ENCODE data around the gene KANSL1.

The KANSL1 gene

DNA sequence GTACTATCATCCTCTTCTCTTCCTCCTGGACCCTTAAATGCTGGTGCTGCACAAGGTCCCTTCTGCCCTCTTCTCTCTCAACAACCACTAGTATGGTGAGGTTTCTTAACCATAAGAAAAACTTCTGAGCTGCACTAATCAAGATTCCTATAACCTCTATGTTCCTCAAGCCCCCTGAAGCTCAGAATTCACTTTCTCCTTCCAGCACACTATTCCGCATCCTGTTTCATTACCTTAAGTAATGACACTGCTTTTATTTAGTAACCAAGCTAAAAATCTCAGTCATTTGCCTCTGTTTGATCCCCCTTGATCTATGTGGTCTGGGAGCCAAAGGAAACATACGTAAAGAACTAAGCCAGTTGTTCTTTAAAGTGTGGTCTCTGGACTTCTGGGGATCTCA, 20.1 kb downstream of the KANSL1 start:
- no peak overlapping the region for H3K27ac ChIP-seq (ENCODE audit: low read depth, low read length)
- peaks cover 43% of the 10 kb centered on the region for H4K20me1 ChIP-seq (ENCODE audit: low read depth, low read length)
- no peaks in the 10 kb centered on the region for H3K27me3 ChIP-seq (ENCODE audit: low read length)

DNA sequence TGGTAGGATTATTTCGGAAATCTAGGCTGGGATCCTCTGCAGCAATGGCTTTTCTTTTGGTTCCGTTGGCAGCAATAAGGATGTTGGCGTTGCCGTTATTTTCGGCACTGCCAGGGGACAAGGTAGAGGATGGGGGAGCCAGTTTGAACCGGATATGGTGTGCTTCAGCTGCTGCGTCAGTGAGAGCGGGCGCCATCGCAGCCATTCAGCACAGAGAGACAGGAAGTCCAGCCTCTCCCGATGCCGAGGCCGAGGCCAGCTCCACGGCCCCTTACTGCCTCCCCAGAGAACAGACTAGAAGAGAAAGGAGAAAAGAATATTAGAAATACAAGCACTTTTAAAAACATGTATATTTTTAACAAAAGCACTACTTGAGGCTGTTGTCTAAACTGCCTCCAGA, 21.3 kb downstream of the KANSL1 start:
- Histone ChIP-seq H3K9ac (ENCODE audit: low read length) (no peak overlapping the region), H2AFZ (ENCODE audit: low read depth, low read length, severe bottlenecking) (no peak overlapping the region), H4K20me1 (ENCODE audit: low read depth, low read length) (peaks cover 48% of the 10 kb centered on the region), H3K9me2 (replicated peaks; ENCODE audit: insufficient read depth, low read length) (no peaks in the 10 kb centered on the region), H3K4me2 (ENCODE audit: low read depth, low read length, poor library complexity, severe bottlenecking) (no peak overlapping the region), H3F3A (ENCODE audit: insufficient read depth) (peaks cover 11% of the 10 kb centered on the region; the same call in 1 of the 2 replicates), H3K9me3 (ENCODE audit: insufficient read depth, low read length) (no peaks in the 10 kb centered on the region), H3K79me2 (ENCODE audit: insufficient read depth, low read length) (peaks cover 100% of the 10 kb centered on the region), H3K4me3 (ENCODE audit: insufficient read depth, low read length, poor library complexity, severe bottlenecking) (no peak overlapping the region), H3K27me3 (ENCODE audit: low read length) (no peaks in the 10 kb centered on the region), H3K27ac (ENCODE audit: low read depth, low read length) (no peak overlapping the region), H3K36me3 (ENCODE audit: low read length) (peaks cover 41% of the 10 kb centered on the region)
- TF ChIP-seq, protein P1, sequence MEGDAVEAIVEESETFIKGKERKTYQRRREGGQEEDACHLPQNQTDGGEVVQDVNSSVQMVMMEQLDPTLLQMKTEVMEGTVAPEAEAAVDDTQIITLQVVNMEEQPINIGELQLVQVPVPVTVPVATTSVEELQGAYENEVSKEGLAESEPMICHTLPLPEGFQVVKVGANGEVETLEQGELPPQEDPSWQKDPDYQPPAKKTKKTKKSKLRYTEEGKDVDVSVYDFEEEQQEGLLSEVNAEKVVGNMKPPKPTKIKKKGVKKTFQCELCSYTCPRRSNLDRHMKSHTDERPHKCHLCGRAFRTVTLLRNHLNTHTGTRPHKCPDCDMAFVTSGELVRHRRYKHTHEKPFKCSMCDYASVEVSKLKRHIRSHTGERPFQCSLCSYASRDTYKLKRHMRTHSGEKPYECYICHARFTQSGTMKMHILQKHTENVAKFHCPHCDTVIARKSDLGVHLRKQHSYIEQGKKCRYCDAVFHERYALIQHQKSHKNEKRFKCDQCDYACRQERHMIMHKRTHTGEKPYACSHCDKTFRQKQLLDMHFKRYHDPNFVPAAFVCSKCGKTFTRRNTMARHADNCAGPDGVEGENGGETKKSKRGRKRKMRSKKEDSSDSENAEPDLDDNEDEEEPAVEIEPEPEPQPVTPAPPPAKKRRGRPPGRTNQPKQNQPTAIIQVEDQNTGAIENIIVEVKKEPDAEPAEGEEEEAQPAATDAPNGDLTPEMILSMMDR (IDR thresholded peaks at IDR 0.05; ENCODE audit: insufficient read depth, low read length, poor library complexity, severe bottlenecking), result no peak
- TF ChIP-seq EZH2phosphoT487 (conservative IDR thresholded peaks at IDR 0.05; ENCODE audit: low read length), result no peak

More for the DNA sequence above, 20.1 kb downstream of the KANSL1 start:
- Histone ChIP-seq H3K9me3 (ENCODE audit: insufficient read depth, low read length) (no peaks in the 10 kb centered on the region), H3K9ac (ENCODE audit: low read length) (no peak overlapping the region), H3F3A (ENCODE audit: insufficient read depth) (peaks cover 13% of the 10 kb centered on the region; the same call in 1 of the 2 replicates), H3K4me3 (ENCODE audit: insufficient read depth, low read length, poor library complexity, severe bottlenecking) (no peak overlapping the region), H3K9me2 (replicated peaks; ENCODE audit: insufficient read depth, low read length) (no peaks in the 10 kb centered on the region), H3K4me2 (ENCODE audit: low read depth, low read length, poor library complexity, severe bottlenecking) (no peak overlapping the region), H3K79me2 (ENCODE audit: insufficient read depth, low read length) (peaks cover 100% of the 10 kb centered on the region), H2AFZ (ENCODE audit: low read depth, low read length, severe bottlenecking) (no peak overlapping the region), H3K36me3 (ENCODE audit: low read length) (peaks cover 37% of the 10 kb centered on the region)
- TF ChIP-seq EZH2phosphoT487 (conservative IDR thresholded peaks at IDR 0.05; ENCODE audit: low read length), result no peak
- TF ChIP-seq, protein P1 (IDR thresholded peaks at IDR 0.05; ENCODE audit: insufficient read depth, low read length, poor library complexity, severe bottlenecking), result no peak

DNA sequence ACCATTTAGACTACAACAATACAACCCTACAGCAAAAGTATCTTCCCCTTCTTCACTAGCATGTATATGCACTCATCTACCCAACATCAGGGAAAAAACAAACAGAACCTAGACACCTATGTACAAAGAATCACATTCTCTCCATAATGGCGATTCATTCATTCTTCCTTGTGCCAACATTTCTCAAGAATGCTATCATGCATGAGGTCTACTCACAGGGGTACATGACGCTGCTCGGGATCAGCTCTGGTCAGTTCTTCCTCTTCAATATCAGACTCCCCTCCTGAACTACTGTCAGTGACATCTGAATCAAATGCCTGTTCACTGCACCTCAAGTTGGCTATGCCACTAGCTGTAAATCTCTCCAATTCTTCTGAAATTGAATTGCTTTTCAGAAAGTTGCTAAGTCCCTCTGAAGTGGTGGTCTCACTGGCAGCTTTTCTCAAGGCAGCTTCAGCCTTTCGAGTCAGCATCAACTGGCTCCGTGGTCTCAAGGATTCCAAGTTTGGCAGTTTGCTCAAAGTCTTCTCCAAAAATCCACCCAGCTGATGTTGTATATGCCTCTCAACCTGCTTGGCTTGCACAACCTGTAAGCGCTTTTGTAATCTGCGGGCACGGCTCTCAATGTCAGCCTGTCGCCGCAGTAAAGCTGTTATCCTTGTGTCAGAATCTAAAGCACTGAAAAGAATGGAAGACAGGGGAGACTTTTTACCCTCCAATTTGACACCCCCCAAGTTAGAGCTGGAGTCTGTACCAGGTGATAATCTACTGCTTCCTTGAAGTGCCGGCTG, 22.4 kb downstream of the KANSL1 start:
- no peak overlapping the region for H3K27ac ChIP-seq (ENCODE audit: low read depth, low read length)
- peaks cover 41% of the 10 kb centered on the region for H3K36me3 ChIP-seq (ENCODE audit: low read length)
- H3K4me2 ChIP-seq (ENCODE audit: low read depth, low read length, poor library complexity, severe bottlenecking), result no peak overlapping the region

More for the DNA sequence above, 22.4 kb downstream of the KANSL1 start:
- peaks cover 11% of the 10 kb centered on the region; the same call in 1 of the 2 replicates for H3F3A ChIP-seq (ENCODE audit: insufficient read depth)
- H3K9ac ChIP-seq (ENCODE audit: low read length), result no peak overlapping the region
- H2AFZ ChIP-seq (ENCODE audit: low read depth, low read length, severe bottlenecking), result no peak overlapping the region
- H3K9me2 ChIP-seq (replicated peaks; ENCODE audit: insufficient read depth, low read length), result no peaks in the 10 kb centered on the region
- no peak for TF ChIP-seq EZH2phosphoT487 (conservative IDR thresholded peaks at IDR 0.05; ENCODE audit: low read length)
- TF ChIP-seq, protein P1 (IDR thresholded peaks at IDR 0.05; ENCODE audit: insufficient read depth, low read length, poor library complexity, severe bottlenecking), result no peak
- H3K27me3 ChIP-seq (ENCODE audit: low read length), result no peaks in the 10 kb centered on the region
- no peak overlapping the region for H3K4me3 ChIP-seq (ENCODE audit: insufficient read depth, low read length, poor library complexity, severe bottlenecking)
- peaks cover 48% of the 10 kb centered on the region for H4K20me1 ChIP-seq (ENCODE audit: low read depth, low read length)
- no peaks in the 10 kb centered on the region for H3K9me3 ChIP-seq (ENCODE audit: insufficient read depth, low read length)
- H3K79me2 ChIP-seq (ENCODE audit: insufficient read depth, low read length), result peaks cover 100% of the 10 kb centered on the region

Data from SU-DHL-6 (cell line).